Panc1 (cell line): ENCODE measurements around the gene TUBGCP3.

Source experiments
- CTCF ChIP-seq: fragments of 450-650 bp; IDR thresholded peaks from 2 replicates; pipeline ENCODE4 v1.5.1; 2017; ENCODE audit warnings: mild to moderate bottlenecking
- POLR2AphosphoS5 ChIP-seq: IDR thresholded peaks from 2 replicates; pipeline ENCODE4 v1.6.1; 2012; ENCODE audit warnings: mild to moderate bottlenecking, low read depth, low read length, moderate library complexity
- SIN3A ChIP-seq: IDR thresholded peaks from 2 replicates; pipeline ENCODE4 v1.6.1; 2012; ENCODE audit warnings: low read depth, mild to moderate bottlenecking, low read length, moderate library complexity, borderline replicate concordance; ENCODE audit not compliant: insufficient read depth
- TCF7L2 ChIP-seq: IDR thresholded peaks from 2 replicates; pipeline ENCODE4 v1.6.1; 2011; ENCODE audit warnings: mild to moderate bottlenecking, low read depth, low read length, inconsistent platforms

- no peak for TF ChIP-seq CTCF
- no peak for TF ChIP-seq POLR2AphosphoS5
- TF ChIP-seq TCF7L2 = no peak
- TF ChIP-seq SIN3A = no peak
Measured at GRCh38 chr13:112627161-112627560, 39.2 kb upstream of the TUBGCP3 start.
